ENCODE data around the gene NRCAM. TPM values are rescaled to one million over a fixed set of nuclear protein-coding genes. Genes with fewer than 3 reads are reported as not detected.

Gene NRCAM
- total and polyA plus RNA-seq, 4 donors, result 0.17 to 3.2 (median 0.64) TPM

- TF ChIP-seq RAD21 (IDR thresholded peaks at IDR 0.05), result no peak
Observed at GRCh38 chr7:108486291-108486966, 30.2 kb upstream of the NRCAM start (continued).

DNA sequence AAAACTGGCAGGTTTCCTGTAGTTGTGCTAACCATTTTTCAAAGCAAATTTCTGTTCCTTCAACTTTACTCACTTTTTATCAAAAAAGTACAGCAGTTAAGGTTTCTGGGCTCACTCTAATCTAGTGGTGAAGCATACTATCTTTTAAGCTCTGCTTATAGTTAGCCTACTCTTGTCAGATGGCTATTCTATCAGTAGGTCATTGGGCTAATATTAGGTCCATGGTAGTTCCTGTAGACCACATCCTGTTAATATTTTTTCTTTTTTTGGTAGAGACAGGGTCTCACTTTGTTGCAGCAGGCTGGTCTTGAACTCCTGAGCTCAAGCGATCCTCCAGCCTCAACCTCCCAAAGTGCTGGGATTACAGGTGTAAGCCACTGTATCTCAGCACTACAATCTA lies 27.9 kb upstream of the NRCAM start:
- 100% methylated on average over 1 of the region's 1 CpG for WGBS
- no peak for DNase-seq (ENCODE audit: low spot score)

More for the DNA sequence above, 27.9 kb upstream of the NRCAM start:
- peaks cover 0 to 1% (median 0%) of the 10 kb centered on the region in 4 donors for H3K4me1 ChIP-seq (ENCODE audit: control insufficient read depth in 4 of 4, insufficient read depth in 4 of 4, low read length in 3 of 4)
- H3K4me3 ChIP-seq (ENCODE audit: low read depth in 1 of 3, low read length in 3 of 3), result no peak overlapping the region
- no peaks in the 10 kb centered on the region for H3K27me3 ChIP-seq (ENCODE audit: control insufficient read depth in 4 of 4, insufficient read depth in 4 of 4, low read length in 3 of 4)
- H3K9ac ChIP-seq (ENCODE audit: low read depth in 1 of 2, low read length in 2 of 2), result no peak overlapping the region
- H3K9me3 ChIP-seq (ENCODE audit: control insufficient read depth in 4 of 4, low read length in 3 of 4), result no peaks in the 10 kb centered on the region
- no peak for TF ChIP-seq EGR1 (IDR thresholded peaks at IDR 0.05; ENCODE audit: low read depth in 2 of 2)
- TF ChIP-seq JUND (IDR thresholded peaks at IDR 0.05), result no peak
- no peak for TF ChIP-seq GABPA (IDR thresholded peaks at IDR 0.05 in 1 of 2, conservative IDR thresholded peaks at IDR 0.05 in 1 of 2)
- no peak for TF ChIP-seq REST (IDR thresholded peaks at IDR 0.05)
- no peak for TF ChIP-seq FOXA1 (IDR thresholded peaks at IDR 0.05)
- TF ChIP-seq NR2F2 (IDR thresholded peaks at IDR 0.05), result no peak
- no peak for TF ChIP-seq RXRA (IDR thresholded peaks at IDR 0.05)
- TF ChIP-seq, protein P1, sequence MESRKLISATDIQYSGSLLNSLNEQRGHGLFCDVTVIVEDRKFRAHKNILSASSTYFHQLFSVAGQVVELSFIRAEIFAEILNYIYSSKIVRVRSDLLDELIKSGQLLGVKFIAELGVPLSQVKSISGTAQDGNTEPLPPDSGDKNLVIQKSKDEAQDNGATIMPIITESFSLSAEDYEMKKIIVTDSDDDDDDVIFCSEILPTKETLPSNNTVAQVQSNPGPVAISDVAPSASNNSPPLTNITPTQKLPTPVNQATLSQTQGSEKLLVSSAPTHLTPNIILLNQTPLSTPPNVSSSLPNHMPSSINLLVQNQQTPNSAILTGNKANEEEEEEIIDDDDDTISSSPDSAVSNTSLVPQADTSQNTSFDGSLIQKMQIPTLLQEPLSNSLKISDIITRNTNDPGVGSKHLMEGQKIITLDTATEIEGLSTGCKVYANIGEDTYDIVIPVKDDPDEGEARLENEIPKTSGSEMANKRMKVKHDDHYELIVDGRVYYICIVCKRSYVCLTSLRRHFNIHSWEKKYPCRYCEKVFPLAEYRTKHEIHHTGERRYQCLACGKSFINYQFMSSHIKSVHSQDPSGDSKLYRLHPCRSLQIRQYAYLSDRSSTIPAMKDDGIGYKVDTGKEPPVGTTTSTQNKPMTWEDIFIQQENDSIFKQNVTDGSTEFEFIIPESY (IDR thresholded peaks at IDR 0.05), result no peak
- no peak for TF ChIP-seq FOXA2 (IDR thresholded peaks at IDR 0.05)
- TF ChIP-seq ATF3 (IDR thresholded peaks at IDR 0.05), result no peak
- no peak for TF ChIP-seq SP1 (IDR thresholded peaks at IDR 0.05)
- TF ChIP-seq CTCF (IDR thresholded peaks at IDR 0.05; ENCODE audit: low read depth, low read length, missing input control), result no peak
- TF ChIP-seq YY1 (IDR thresholded peaks at IDR 0.05), result no peak
- TF ChIP-seq HNF4G (IDR thresholded peaks at IDR 0.05), result no peak
- no peak for TF ChIP-seq TAF1 (conservative IDR thresholded peaks at IDR 0.05)
- no peak for TF ChIP-seq HNF4A (conservative IDR thresholded peaks at IDR 0.05)
- TF ChIP-seq, protein P2, sequence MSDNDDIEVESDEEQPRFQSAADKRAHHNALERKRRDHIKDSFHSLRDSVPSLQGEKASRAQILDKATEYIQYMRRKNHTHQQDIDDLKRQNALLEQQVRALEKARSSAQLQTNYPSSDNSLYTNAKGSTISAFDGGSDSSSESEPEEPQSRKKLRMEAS (IDR thresholded peaks at IDR 0.05), result no peak
- TF ChIP-seq RAD21 (IDR thresholded peaks at IDR 0.05), result no peak
- H3K27ac ChIP-seq (ENCODE audit: low read depth in 1 of 2, low read length in 2 of 2), result no peak overlapping the region
- H3K36me3 ChIP-seq (ENCODE audit: control insufficient read depth in 4 of 4, insufficient read depth in 3 of 4, low read depth in 1 of 4, low read length in 3 of 4), result peaks cover 2 to 16% (median 12%) of the 10 kb centered on the region in 4 donors

Measured in liver (tissue), 9 donors.